ENCODE results near the gene NRP2. TPM values are rescaled to one million over a fixed set of nuclear protein-coding genes. Genes with fewer than 3 reads are reported as not detected.

Gene NRP2
- total RNA-seq, 4 donors from 2014 or later = 128 to 196 (median 176) TPM

DNA sequence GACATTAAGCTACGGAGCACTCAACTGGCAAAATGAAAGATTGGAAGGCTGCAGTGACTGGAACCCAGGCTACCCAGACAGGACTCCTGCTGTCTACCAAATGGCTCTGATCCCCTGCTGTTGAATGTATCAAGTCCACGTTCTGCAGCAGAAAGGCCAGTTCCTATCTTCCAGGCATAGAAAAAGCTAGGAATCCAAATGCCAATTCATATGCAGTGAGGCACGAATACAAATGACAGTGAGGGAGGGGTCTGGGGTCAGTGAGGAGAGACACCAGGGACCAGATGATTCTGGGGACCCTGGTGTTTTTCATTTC is 5.3 kb downstream of the NRP2 start:
- Histone ChIP-seq H3K36me3 (no peaks in the 10 kb centered on the region), H3K4me1 (peaks cover 0 to 70% (median 24%) of the 10 kb centered on the region in 4 donors), H3K27me3 (no peaks in the 10 kb centered on the region), H3K9me3 (no peaks in the 10 kb centered on the region), H3K4me3 (peak overlapping the region in 2 of 4 donors; percentile 76 to 94), H3K27ac (peak overlapping the region; percentile 58 to 93 (median 86))
- 34 to 44% methylated on average over 2 to 3 of the region's 3 CpGs for WGBS, 2 donors
- TF ChIP-seq, protein P1, sequence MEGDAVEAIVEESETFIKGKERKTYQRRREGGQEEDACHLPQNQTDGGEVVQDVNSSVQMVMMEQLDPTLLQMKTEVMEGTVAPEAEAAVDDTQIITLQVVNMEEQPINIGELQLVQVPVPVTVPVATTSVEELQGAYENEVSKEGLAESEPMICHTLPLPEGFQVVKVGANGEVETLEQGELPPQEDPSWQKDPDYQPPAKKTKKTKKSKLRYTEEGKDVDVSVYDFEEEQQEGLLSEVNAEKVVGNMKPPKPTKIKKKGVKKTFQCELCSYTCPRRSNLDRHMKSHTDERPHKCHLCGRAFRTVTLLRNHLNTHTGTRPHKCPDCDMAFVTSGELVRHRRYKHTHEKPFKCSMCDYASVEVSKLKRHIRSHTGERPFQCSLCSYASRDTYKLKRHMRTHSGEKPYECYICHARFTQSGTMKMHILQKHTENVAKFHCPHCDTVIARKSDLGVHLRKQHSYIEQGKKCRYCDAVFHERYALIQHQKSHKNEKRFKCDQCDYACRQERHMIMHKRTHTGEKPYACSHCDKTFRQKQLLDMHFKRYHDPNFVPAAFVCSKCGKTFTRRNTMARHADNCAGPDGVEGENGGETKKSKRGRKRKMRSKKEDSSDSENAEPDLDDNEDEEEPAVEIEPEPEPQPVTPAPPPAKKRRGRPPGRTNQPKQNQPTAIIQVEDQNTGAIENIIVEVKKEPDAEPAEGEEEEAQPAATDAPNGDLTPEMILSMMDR (IDR thresholded peaks at IDR 0.05) = no peak
- TF ChIP-seq POLR2A (IDR thresholded peaks at IDR 0.05) (no peak), EP300 (IDR thresholded peaks at IDR 0.05) (no peak)
- no peak for DNase-seq (ENCODE audit: low spot score in 2 of 2)

DNA sequence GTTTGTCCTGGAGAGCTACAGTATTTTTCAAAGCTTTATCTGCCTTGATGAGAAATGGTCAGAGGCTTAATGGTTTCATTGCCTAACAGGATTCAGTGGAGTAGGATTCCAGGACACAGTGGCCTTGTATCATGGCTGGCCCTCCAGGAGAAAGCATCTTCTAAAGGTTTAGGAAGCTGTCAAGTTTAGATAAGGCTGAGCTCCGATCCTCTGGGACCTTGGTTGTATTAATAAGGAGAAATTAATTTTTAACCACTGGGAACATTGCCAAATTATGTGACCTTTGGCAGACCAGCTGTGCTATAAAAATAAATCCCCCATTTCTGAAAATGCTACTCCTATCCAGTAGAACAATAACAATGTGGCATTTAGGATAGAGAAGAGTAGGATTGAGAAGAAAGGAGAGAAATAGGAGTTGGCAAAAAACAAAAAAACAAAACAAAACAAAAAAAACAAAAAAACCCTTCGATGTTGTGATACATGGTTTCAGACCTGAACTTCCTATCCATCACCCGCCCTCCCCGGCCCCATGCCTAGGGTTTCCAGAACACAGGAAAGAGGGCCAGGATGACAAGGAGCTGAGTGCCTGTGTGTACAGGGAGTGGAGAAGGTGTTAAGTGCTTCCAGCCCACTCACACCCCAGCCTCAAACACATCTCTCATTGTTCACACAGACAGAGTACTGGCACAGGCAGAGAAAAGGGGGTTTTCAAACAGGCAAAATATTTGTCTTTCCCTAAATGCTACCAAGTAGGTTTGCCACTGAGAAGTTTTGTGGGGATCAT is 6.3 kb downstream of the NRP2 start:
- Histone ChIP-seq H3K4me1 (peaks cover 0 to 80% (median 29%) of the 10 kb centered on the region in 4 donors), H3K4me3 (no peak overlapping the region), H3K36me3 (no peaks in the 10 kb centered on the region), H3K27me3 (no peaks in the 10 kb centered on the region), H3K27ac (peak overlapping the region in 3 of 4 donors; percentile 45 to 93 (median 90)), H3K9me3 (no peaks in the 10 kb centered on the region)
- DNase-seq (ENCODE audit: low spot score in 2 of 2) = no peak
- TF ChIP-seq, protein P1 (IDR thresholded peaks at IDR 0.05) = no peak
- TF ChIP-seq EP300 (IDR thresholded peaks at IDR 0.05) (no peak), POLR2A (IDR thresholded peaks at IDR 0.05) (no peak)
- 28 to 30% methylated on average over 4 of the region's 4 CpGs for WGBS, 2 donors

DNA sequence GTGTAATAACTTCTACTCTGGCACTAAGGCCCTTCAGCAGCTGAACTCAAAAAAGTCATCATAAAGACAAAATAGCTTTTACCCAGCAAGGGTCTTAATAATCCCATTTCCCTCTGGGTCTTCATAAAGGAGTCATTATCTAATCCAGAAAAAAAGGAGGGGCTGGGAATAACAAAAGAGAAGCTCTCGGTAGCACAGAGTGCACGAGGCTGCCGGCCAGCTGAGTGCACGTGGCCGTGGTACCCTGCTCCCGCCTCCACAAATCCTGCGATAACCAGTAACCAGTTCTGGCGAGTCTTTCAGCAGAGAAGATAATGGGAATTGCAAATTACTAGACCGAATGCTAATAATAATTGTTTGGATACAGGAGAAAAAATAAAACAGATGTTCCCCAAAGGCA is 7.5 kb downstream of the NRP2 start:
- no peaks in the 10 kb centered on the region for H3K27me3 ChIP-seq
- 36 to 44% methylated on average over 9 of the region's 9 CpGs for WGBS, 2 donors
- no peaks in the 10 kb centered on the region for H3K36me3 ChIP-seq
- DNase-seq (ENCODE audit: low spot score in 2 of 2) = no peak
- peaks cover 0 to 87% (median 29%) of the 10 kb centered on the region in 4 donors for H3K4me1 ChIP-seq
- peak overlapping the region in 2 of 4 donors; percentile 90 to 93 for H3K27ac ChIP-seq
- TF ChIP-seq POLR2A (IDR thresholded peaks at IDR 0.05) (no peak), EP300 (IDR thresholded peaks at IDR 0.05) (no peak)
- TF ChIP-seq, protein P1 (IDR thresholded peaks at IDR 0.05) = no peak
- no peaks in the 10 kb centered on the region for H3K9me3 ChIP-seq
- H3K4me3 ChIP-seq = no peak overlapping the region

DNA sequence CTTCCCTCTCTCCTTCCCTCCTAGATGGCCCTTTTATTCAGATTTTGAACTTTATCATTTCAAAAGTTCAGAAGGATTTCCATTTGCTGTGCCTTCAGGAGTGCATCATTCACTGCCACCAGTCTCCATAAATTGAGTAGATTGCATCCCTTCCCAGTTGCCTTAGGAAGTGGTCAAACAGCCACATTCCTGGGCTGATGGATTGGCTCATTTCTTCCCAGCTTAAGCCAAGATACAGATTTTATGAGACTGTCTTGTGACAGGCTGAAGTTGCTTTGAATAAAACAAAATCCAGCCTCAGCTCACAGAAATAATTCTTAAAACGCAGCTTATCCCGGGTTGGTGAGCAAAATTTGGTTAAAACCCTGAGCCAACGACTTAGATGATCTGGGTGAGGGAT is 9.8 kb downstream of the NRP2 start:
- Histone ChIP-seq H3K27ac (peak overlapping the region in 2 of 4 donors; percentile 56 to 72), H3K4me3 (no peak overlapping the region), H3K9me3 (no peaks in the 10 kb centered on the region), H3K27me3 (no peaks in the 10 kb centered on the region), H3K4me1 (peaks cover 0 to 98% (median 42%) of the 10 kb centered on the region in 4 donors), H3K36me3 (no peaks in the 10 kb centered on the region)
- DNase-seq (ENCODE audit: low spot score in 2 of 2) = no peak
- WGBS, 2 donors = 59 to 65% methylated on average over 3 of the region's 3 CpGs
- no peak for TF ChIP-seq POLR2A (IDR thresholded peaks at IDR 0.05)
- no peak for TF ChIP-seq EP300 (IDR thresholded peaks at IDR 0.05)
- TF ChIP-seq, protein P1 (IDR thresholded peaks at IDR 0.05) = no peak

DNA sequence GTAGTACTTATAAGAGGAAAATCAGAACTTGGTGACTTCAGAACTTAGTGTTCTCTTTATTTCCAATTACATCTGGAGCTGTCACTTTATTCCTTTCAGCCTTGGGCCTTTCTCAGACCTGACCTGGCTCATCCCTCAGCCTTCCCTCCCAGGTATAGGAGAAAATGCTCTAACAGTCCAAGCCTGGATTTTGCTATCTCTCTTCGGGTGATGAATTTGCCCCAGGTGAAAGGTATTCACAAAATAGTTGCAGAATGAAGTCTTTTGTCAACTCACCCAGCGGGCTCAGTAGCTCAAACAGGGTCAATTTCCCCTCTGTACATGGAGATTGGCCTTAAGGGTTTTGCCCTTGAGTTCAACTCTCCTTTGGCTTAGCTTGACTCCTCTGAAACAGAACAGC is 12.0 kb downstream of the NRP2 start:
- Histone ChIP-seq H3K27ac (peak overlapping the region in 3 of 4 donors; percentile 19 to 70 (median 58)), H3K4me1 (peaks cover 0 to 98% (median 47%) of the 10 kb centered on the region in 4 donors), H3K9me3 (no peaks in the 10 kb centered on the region), H3K4me3 (no peak overlapping the region), H3K27me3 (no peaks in the 10 kb centered on the region), H3K36me3 (peaks cover 0 to 14% (median 0%) of the 10 kb centered on the region in 3 donors)
- TF ChIP-seq POLR2A (IDR thresholded peaks at IDR 0.05) (no peak), EP300 (IDR thresholded peaks at IDR 0.05) (no peak)
- TF ChIP-seq, protein P1 (IDR thresholded peaks at IDR 0.05) = no peak
- 72 to 79% methylated on average over 2 of the region's 2 CpGs for WGBS, 2 donors
- no peak for DNase-seq (ENCODE audit: low spot score in 2 of 2)
